Sigmoid colon (tissue), 4 donors: ENCODE data around the gene SRSF8.

Experiments
- EP300 ChIP-seq, 4 donors: sonication (generic); formaldehyde crosslinking; IDR thresholded peaks; one replicate each; pipeline ENCODE4 v1.6.1; 2017; ENCODE audit warnings: antibody characterized with exemption in 4 of 4
- POLR2A ChIP-seq, 2 donors: fragments of 450-650 bp; IDR thresholded peaks; one replicate each; pipeline ENCODE4 v1.6.1; 2016; ENCODE audit warnings: antibody characterized with exemption in 2 of 2, mild to moderate bottlenecking in 2 of 2, moderate library complexity in 2 of 2
- POLR2AphosphoS5 ChIP-seq, 4 donors: sonication (generic); formaldehyde crosslinking; IDR thresholded peaks; one replicate each; pipeline ENCODE4 v1.6.1; 2017; ENCODE audit warnings: antibody characterized with exemption in 4 of 4
- TF ChIP-seq, protein P1 (sequence below), 4 experiments: fragments of 450-650 bp in 3 of 4; fragments of 200-600 bp in 1 of 4; IDR thresholded peaks; one replicate each; pipeline ENCODE4 v1.5.1; 2016 to 2019; ENCODE audit warnings: antibody characterized with exemption in 4 of 4, mild to moderate bottlenecking in 3 of 4, moderate library complexity in 2 of 4

DNA sequence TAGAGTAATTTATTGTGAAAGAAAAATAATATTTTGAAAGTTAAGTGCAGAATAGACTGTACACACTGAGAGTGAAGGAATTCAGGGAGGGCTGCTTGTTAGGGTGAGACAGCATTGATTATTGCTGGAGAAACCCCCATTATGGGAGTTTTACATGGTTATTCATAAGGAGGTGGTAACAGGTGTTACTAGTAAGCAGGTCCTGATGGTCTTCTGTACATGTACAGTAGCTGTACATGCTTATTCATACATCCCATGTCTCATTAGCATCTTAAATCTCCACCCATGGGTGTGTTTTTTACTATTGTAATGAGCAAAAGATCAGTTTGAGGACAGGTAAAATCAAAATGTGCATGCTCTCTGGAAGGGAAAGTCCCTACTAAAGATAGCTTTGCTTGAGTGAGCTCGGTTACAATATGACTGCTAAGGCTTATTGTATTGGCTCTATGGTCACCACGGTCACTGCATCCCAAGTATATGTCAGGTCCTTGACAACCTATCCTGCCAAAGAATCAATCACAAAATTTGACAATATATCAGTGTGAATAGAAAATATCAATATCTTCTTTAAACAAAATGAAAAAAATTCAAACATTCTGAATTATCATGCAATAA lies 11.3 kb upstream of the SRSF8 start:
- TF ChIP-seq, protein P1, sequence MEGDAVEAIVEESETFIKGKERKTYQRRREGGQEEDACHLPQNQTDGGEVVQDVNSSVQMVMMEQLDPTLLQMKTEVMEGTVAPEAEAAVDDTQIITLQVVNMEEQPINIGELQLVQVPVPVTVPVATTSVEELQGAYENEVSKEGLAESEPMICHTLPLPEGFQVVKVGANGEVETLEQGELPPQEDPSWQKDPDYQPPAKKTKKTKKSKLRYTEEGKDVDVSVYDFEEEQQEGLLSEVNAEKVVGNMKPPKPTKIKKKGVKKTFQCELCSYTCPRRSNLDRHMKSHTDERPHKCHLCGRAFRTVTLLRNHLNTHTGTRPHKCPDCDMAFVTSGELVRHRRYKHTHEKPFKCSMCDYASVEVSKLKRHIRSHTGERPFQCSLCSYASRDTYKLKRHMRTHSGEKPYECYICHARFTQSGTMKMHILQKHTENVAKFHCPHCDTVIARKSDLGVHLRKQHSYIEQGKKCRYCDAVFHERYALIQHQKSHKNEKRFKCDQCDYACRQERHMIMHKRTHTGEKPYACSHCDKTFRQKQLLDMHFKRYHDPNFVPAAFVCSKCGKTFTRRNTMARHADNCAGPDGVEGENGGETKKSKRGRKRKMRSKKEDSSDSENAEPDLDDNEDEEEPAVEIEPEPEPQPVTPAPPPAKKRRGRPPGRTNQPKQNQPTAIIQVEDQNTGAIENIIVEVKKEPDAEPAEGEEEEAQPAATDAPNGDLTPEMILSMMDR (IDR thresholded peaks at IDR 0.05): no peak
- no peak for TF ChIP-seq POLR2A (IDR thresholded peaks at IDR 0.05)
- TF ChIP-seq POLR2AphosphoS5 (IDR thresholded peaks at IDR 0.05): no peak
- no peak for TF ChIP-seq EP300 (IDR thresholded peaks at IDR 0.05)
